ENCODE results near the gene SMAP2. TPM values are rescaled to one million over a fixed set of nuclear protein-coding genes. Genes with fewer than 3 reads are reported as not detected.
A peak's percentile ranks its signal among the peaks of the same experiment; 100 is the strongest.

The SMAP2 gene
- total and polyA plus RNA-seq, 7 donors = 6.9 to 35.0 (median 18.0) TPM

- ATAC-seq = no peak
- no peak for TF ChIP-seq CTCF (IDR thresholded peaks at IDR 0.05)
- no peak for DNase-seq
- 54 to 65% (median 61%) methylated on average over 1 of the region's 1 CpG for WGBS, 3 donors
- Histone ChIP-seq H3K4me1 (peaks cover 23% of the 10 kb centered on the region), H3K27ac (no peak overlapping the region), H3K27me3 (ENCODE audit: insufficient read depth in 3 of 3, low read length in 2 of 3) (no peaks in the 10 kb centered on the region), H3K9me3 (no peaks in the 10 kb centered on the region), H3K36me3 (ENCODE audit: insufficient read depth in 1 of 2, low read depth in 1 of 2) (no peaks in the 10 kb centered on the region), H3K4me3 (no peak overlapping the region)
- intact Hi-C loops (cut with DNase I) = no loop called here
Observed at GRCh38 chr1:40377512-40377911, 4.0 kb downstream of the SMAP2 start.

GRCh38 chr1:40379785-40380452, 6.4 kb downstream of the SMAP2 start:
- ATAC-seq = no peak
- no peak for TF ChIP-seq CTCF (IDR thresholded peaks at IDR 0.05)
- intact Hi-C loops (cut with DNase I) = no loop called here
- H3K27me3 ChIP-seq (ENCODE audit: insufficient read depth in 3 of 3, low read length in 2 of 3) = no peaks in the 10 kb centered on the region
- H3K9me3 ChIP-seq = no peaks in the 10 kb centered on the region
- DNase-seq = no peak
- H3K4me1 ChIP-seq = peaks cover 32% of the 10 kb centered on the region
- peak overlapping the region; percentile 7 for H3K27ac ChIP-seq
- no peak overlapping the region for H3K4me3 ChIP-seq
- WGBS, 3 donors = 8 to 10% (median 10%) methylated on average over 1 of the region's 1 CpG
- H3K36me3 ChIP-seq (ENCODE audit: insufficient read depth in 1 of 2, low read depth in 1 of 2) = no peaks in the 10 kb centered on the region

GRCh38 chr1:40380817-40381216, 7.3 kb downstream of the SMAP2 start:
- Histone ChIP-seq H3K36me3 (ENCODE audit: insufficient read depth in 1 of 2, low read depth in 1 of 2) (no peaks in the 10 kb centered on the region), H3K27ac (no peak overlapping the region), H3K27me3 (ENCODE audit: insufficient read depth in 3 of 3, low read length in 2 of 3) (no peaks in the 10 kb centered on the region), H3K9me3 (no peaks in the 10 kb centered on the region), H3K4me3 (no peak overlapping the region), H3K4me1 (peaks cover 29% of the 10 kb centered on the region)
- WGBS, 3 donors = 93 to 97% (median 95%) methylated on average over 4 of the region's 4 CpGs
- DNase-seq (no peak), ATAC-seq (no peak)
- intact Hi-C loops (cut with DNase I) = no loop called here
- no peak for TF ChIP-seq CTCF (IDR thresholded peaks at IDR 0.05)

GRCh38 chr1:40381268-40382107, 8.0 kb downstream of the SMAP2 start:
- Histone ChIP-seq H3K27ac (no peak overlapping the region), H3K36me3 (ENCODE audit: insufficient read depth in 1 of 2, low read depth in 1 of 2) (no peaks in the 10 kb centered on the region), H3K9me3 (no peaks in the 10 kb centered on the region), H3K4me1 (peaks cover 34% of the 10 kb centered on the region), H3K4me3 (no peak overlapping the region), H3K27me3 (ENCODE audit: insufficient read depth in 3 of 3, low read length in 2 of 3) (no peaks in the 10 kb centered on the region)
- 76 to 81% (median 81%) methylated on average over 7 of the region's 7 CpGs for WGBS, 3 donors
- DNase-seq (no peak), ATAC-seq (no peak)
- intact Hi-C loops (cut with DNase I) = no loop called here
- no peak for TF ChIP-seq CTCF (IDR thresholded peaks at IDR 0.05)

All from psoas muscle (tissue), 8 donors.